ENCODE measurements around the gene MICAL3. TPM values are rescaled to one million over a fixed set of nuclear protein-coding genes. Genes with fewer than 3 reads are reported as not detected.

The MICAL3 gene
- total and polyA plus RNA-seq, 9 of the 15 experiments (the other 6 are each of a cell fraction or from before 2014, with no cell fraction given): 0.53 to 32.1 (median 12.3) TPM

- peaks cover 3 to 5% of the 10 kb centered on the region in 2 experiments; a peak in 2 of 5 replicates for H3K4me1 ChIP-seq (replicated peaks in 1 of 2; ENCODE audit: control insufficient read depth in 2 of 2, insufficient read depth in 2 of 2, low read length in 2 of 2)
- POLR2A ChIA-PET: no interaction called here
- no TSS peak for BruUV-seq (replicated peaks)
These were observed 217.9 kb downstream of the MICAL3 start for GRCh38 chr22:17806437-17806836.

More at GRCh38 chr22:17806437-17806836, 217.9 kb downstream of the MICAL3 start:
- no peaks in the 10 kb centered on the region for H4K20me1 ChIP-seq (replicated peaks; ENCODE audit: control insufficient read depth, insufficient read depth, low read length)
- H3K9me3 ChIP-seq (replicated peaks; ENCODE audit: control insufficient read depth, insufficient read depth, low read depth, low read length): no peaks in the 10 kb centered on the region
- TF ChIP-seq POLR3A (IDR thresholded peaks at IDR 0.05; ENCODE audit: borderline replicate concordance, extremely low read depth, insufficient read depth, insufficient read length): no peak
- TF ChIP-seq ZNF239 (CRISPR knock-in tag; IDR thresholded peaks at IDR 0.05): no peak
- no peak for TF ChIP-seq DNMT1 (IDR thresholded peaks at IDR 0.05)
- TF ChIP-seq, protein P1, sequence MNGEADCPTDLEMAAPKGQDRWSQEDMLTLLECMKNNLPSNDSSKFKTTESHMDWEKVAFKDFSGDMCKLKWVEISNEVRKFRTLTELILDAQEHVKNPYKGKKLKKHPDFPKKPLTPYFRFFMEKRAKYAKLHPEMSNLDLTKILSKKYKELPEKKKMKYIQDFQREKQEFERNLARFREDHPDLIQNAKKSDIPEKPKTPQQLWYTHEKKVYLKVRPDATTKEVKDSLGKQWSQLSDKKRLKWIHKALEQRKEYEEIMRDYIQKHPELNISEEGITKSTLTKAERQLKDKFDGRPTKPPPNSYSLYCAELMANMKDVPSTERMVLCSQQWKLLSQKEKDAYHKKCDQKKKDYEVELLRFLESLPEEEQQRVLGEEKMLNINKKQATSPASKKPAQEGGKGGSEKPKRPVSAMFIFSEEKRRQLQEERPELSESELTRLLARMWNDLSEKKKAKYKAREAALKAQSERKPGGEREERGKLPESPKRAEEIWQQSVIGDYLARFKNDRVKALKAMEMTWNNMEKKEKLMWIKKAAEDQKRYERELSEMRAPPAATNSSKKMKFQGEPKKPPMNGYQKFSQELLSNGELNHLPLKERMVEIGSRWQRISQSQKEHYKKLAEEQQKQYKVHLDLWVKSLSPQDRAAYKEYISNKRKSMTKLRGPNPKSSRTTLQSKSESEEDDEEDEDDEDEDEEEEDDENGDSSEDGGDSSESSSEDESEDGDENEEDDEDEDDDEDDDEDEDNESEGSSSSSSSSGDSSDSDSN (IDR thresholded peaks at IDR 0.05; ENCODE audit: borderline replicate concordance in 1 of 2, low read depth in 2 of 2, low read length in 2 of 2): no peak
- TF ChIP-seq, protein P2, sequence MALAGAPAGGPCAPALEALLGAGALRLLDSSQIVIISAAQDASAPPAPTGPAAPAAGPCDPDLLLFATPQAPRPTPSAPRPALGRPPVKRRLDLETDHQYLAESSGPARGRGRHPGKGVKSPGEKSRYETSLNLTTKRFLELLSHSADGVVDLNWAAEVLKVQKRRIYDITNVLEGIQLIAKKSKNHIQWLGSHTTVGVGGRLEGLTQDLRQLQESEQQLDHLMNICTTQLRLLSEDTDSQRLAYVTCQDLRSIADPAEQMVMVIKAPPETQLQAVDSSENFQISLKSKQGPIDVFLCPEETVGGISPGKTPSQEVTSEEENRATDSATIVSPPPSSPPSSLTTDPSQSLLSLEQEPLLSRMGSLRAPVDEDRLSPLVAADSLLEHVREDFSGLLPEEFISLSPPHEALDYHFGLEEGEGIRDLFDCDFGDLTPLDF (CRISPR knock-in tag; IDR thresholded peaks at IDR 0.05): no peak
- H3K27me3 ChIP-seq (ENCODE audit: control insufficient read depth in 2 of 2, insufficient read depth in 2 of 2, low read length in 2 of 2): no peaks in the 10 kb centered on the region
- intact Hi-C loops (cut with micrococcal nuclease) (no loop called here), in situ Hi-C loops (cut with MboI) (no loop called here)
- H3K4me2 ChIP-seq (ENCODE audit: insufficient read depth, low read length): no peak overlapping the region
- no peak for DNase-seq (ENCODE audit: extremely low read depth in 1 of 4, low spot score in 3 of 4)
- H2AFZ ChIP-seq (ENCODE audit: low read depth, low read length): no peak overlapping the region
- H3K79me2 ChIP-seq (ENCODE audit: control insufficient read depth, insufficient read depth, low read length): no peaks in the 10 kb centered on the region
- H3K36me3 ChIP-seq (ENCODE audit: control insufficient read depth, insufficient read depth, low read length): peaks cover 29% of the 10 kb centered on the region; the same call in 2 of the 3 replicates
- no peak for ATAC-seq
- FAIRE-seq: no peak
- WGBS (ENCODE audit: insufficient coverage, low coverage, missing lambda C conversion rate): 71% methylated on average over 2 of the region's 2 CpGs
- CTCF ChIA-PET (ENCODE audit: low intra/inter-chr PET ratio): no interaction called here
- no peaks in the 10 kb centered on the region for H3K9me1 ChIP-seq (ENCODE audit: control insufficient read depth, insufficient read depth, low read length)
- no peak overlapping the region for H3K27ac ChIP-seq (ENCODE audit: extremely low read depth, low read depth, low read length)
- H3K9ac ChIP-seq (ENCODE audit: insufficient read depth in 1 of 2, low read depth in 2 of 2, low read length in 2 of 2): no peak overlapping the region
- no peak overlapping the region for H3K4me3 ChIP-seq

Measured in K562 (cell line).